Heart right ventricle (tissue), 16 donors: ENCODE data around the gene COMT. TPM values are rescaled to one million over a fixed set of nuclear protein-coding genes. Genes with fewer than 3 reads are reported as not detected.

Experiments used
- ATAC-seq, 8 donors: fragments of 200-7000 bp; cut with Tn5 transposase; one replicate each; pipeline ENCODE4 v1.9.1; 2020; ENCODE audit warnings: mild to moderate bottlenecking in 8 of 8, moderate library complexity in 8 of 8, moderate number of reproducible peaks in 1 of 8
- DNase-seq, 2 donors: peaks; one replicate each; pipeline ENCODE4 v3.0.0-alpha.2; 2020
- H3K27ac ChIP-seq, 10 donors: fragments of 200-600 bp; sonication (generic) in 2 of 10; one replicate each; pipeline versions ENCODE4 v1.5.0 to v1.8.0; 2020 to 2022; ENCODE audit warnings: mild to moderate bottlenecking in 3 of 10
- H3K27me3 ChIP-seq, 7 donors: fragments of 200-600 bp; one replicate each; pipeline ENCODE4 v1.8.0; 2021 to 2022; ENCODE audit warnings: mild to moderate bottlenecking in 2 of 7
- H3K36me3 ChIP-seq, 9 donors: fragments of 200-600 bp; sonication (generic) in 1 of 9; one replicate each; pipeline versions ENCODE4 v1.5.0 to v1.8.0; 2020 to 2022; ENCODE audit warnings: mild to moderate bottlenecking in 2 of 9
- H3K4me1 ChIP-seq, 9 donors: fragments of 200-600 bp; sonication (generic) in 1 of 9; one replicate each; pipeline versions ENCODE4 v1.5.0 to v1.8.0; 2020 to 2022; ENCODE audit warnings: mild to moderate bottlenecking in 4 of 9
- H3K4me3 ChIP-seq, 10 donors: fragments of 200-600 bp; sonication (generic) in 2 of 10; one replicate each; pipeline versions ENCODE4 v1.5.0 to v1.8.0; 2020 to 2022; ENCODE audit warnings: mild to moderate bottlenecking in 7 of 10, moderate library complexity in 2 of 10
- H3K9me3 ChIP-seq, 11 donors: fragments of 200-600 bp in 10 of 11; sonication (generic) in 2 of 11; one replicate each; pipeline versions ENCODE4 v1.5.0 to v1.8.0; 2013 to 2022; ENCODE audit warnings: mild to moderate bottlenecking in 2 of 11, control low read depth in 1 of 11, moderate library complexity in 1 of 11
- CTCF ChIP-seq, 9 donors: fragments of 200-600 bp; sonication (generic) in 2 of 9; IDR thresholded peaks; one replicate each; pipeline versions ENCODE4 v1.5.0 to v1.8.0; 2021 to 2022; ENCODE audit warnings: antibody characterized with exemption in 9 of 9, mild to moderate bottlenecking in 5 of 9, moderate library complexity in 1 of 9
- WGBS, 2 donors: extraction: QIAGEN DNeasy Blood & Tissue Kit; methylation state at CpG; one replicate each; pipeline ENCODE4 v1.1.7; 2013; ENCODE audit warnings: inconsistent platforms in 1 of 2; 5-methylcytosine and 5-hydroxymethylcytosine counted together
- intact Hi-C, 10 donors: fragments of 100-400 bp; cut with DNase I; formaldehyde crosslinking; loops; one replicate each; pipeline versions ENCODE4 v1.11.1 to v1.14.2; 2022
- polyA plus RNA-seq, 2 donors: library from polyadenylated mRNA; stranded (reverse); fragments of 200-250 nt; gene quantifications; one replicate each; pipeline ENCODE4 v1.2.3, GENCODE V29; 2013
- total RNA-seq, 10 donors: library from RNA; stranded (reverse); fragmentation: NEBNext Ultra II Directional in 3 of 10; extraction: Animal tissue kit (Norgen Biotek cat#: 25700) in 3 of 10; gene quantifications; one replicate each; pipeline versions ENCODE4 v1.2.1 to v1.2.4, GENCODE V29; 2021 to 2023
- donor health status: Arrhythmogenic right ventricular cardiomyopathy.
- donor health status: ischemic (EF 13 %, LVEDD 7.1; RV severe dilation, severe dysfunction).
- donor health status: healthy with polysubstance abuse.
- donor health status: DM: no; HTN: yes; CAD: no.
- donor health status: DM: no; HTN: no; CAD: no.
- donor health status: ischemic (EF 25% LVEDD 6.9; RV normal size, moderate dysfunction).
- donor health status: ischemic (EF 25% LVEDD 5.7; RV mildly dilated, moderate dysfunction).
- donor health status: healthy.
- donor health status: DM: yes; HTN: yes; CAD: no.
- donor health status: Ischemic cardiomyopathy.
- donor health status: ischemic (EF 35%, LVEDD 5.7; RV mildly dilated, moderate dysfunction).
- donor health status: nonischemic (EF 11% LVEDD 7.7; RV severe dilation, severe dysfunction).
- donor health status: DM: yes; HTN: yes; CAD: no.
- donor health status: PGD.
- donor health status: ischemic (EF 29% LVEDD 5.4; RV normal size, mild dysfunction).
- donor health status: nonischemic (EF 23%, LVEDD 6.1; RV moderate dilation, normal function).

Gene COMT
- total and polyA plus RNA-seq, 12 donors: 42.9 to 273 (median 101) TPM

- H3K36me3 ChIP-seq: no peaks in the 10 kb centered on the region
- no peaks in the 10 kb centered on the region for H3K27me3 ChIP-seq
- H3K27ac ChIP-seq: peak overlapping the region in 7 of 10 donors; percentile 2 to 95 (median 88)
- WGBS, 2 donors: 61 to 65% methylated on average over 23 to 24 of the region's 24 CpGs
- H3K4me3 ChIP-seq: peak overlapping the region in 5 of 10 donors; percentile 0 to 93 (median 76)
- peaks cover 36 to 84% (median 62%) of the 10 kb centered on the region in 9 donors for H3K4me1 ChIP-seq
- TF ChIP-seq CTCF (IDR thresholded peaks at IDR 0.05): no peak
- intact Hi-C loops: loop anchor here in 1 of 10 donors (2.0 kb wide), 1 partner anchor 21 kb away; no protein-coding TSS in a partner anchor
- DNase-seq: no peak
- no peak for ATAC-seq
- no peaks in the 10 kb centered on the region for H3K9me3 ChIP-seq
These were observed 46.1 kb downstream of the COMT start for GRCh38 chr22:19987394-19988306.

GRCh38 chr22:19988331-19988808 lies 46.8 kb downstream of the COMT start:
- ATAC-seq (no peak), DNase-seq (peak in 1 of 2 donors; percentile 9)
- 88 to 95% methylated on average over 9 of the region's 9 CpGs for WGBS, 2 donors
- Histone ChIP-seq H3K4me3 (no peak overlapping the region), H3K36me3 (no peaks in the 10 kb centered on the region), H3K27ac (peak overlapping the region in 6 of 10 donors; percentile 49 to 88 (median 62)), H3K27me3 (no peaks in the 10 kb centered on the region), H3K4me1 (peaks cover 29 to 83% (median 60%) of the 10 kb centered on the region in 9 donors), H3K9me3 (no peaks in the 10 kb centered on the region)
- intact Hi-C loops: no loop called here
- TF ChIP-seq CTCF (IDR thresholded peaks at IDR 0.05): no peak

- peak; percentile 39 to 51 for DNase-seq
- no peak overlapping the region for H3K4me3 ChIP-seq
- H3K27me3 ChIP-seq: no peaks in the 10 kb centered on the region
- no peaks in the 10 kb centered on the region for H3K9me3 ChIP-seq
- H3K4me1 ChIP-seq: peaks cover 24 to 76% (median 52%) of the 10 kb centered on the region in 9 donors
- intact Hi-C loops: no loop called here
- peak in 2 of 8 donors; percentile 9 to 31 for ATAC-seq
- H3K27ac ChIP-seq: peak overlapping the region in 6 of 10 donors; percentile 47 to 88 (median 62)
- WGBS, 2 donors: 68 to 80% methylated on average over 18 of the region's 18 CpGs
- H3K36me3 ChIP-seq: no peaks in the 10 kb centered on the region
- TF ChIP-seq CTCF (IDR thresholded peaks at IDR 0.05): no peak
These were observed 47.6 kb downstream of the COMT start for GRCh38 chr22:19988965-19989724.

- ATAC-seq: no peak
- intact Hi-C loops: no loop called here
- peak overlapping the region in 3 of 10 donors; percentile 47 to 88 (median 88) for H3K27ac ChIP-seq
- no peak overlapping the region for H3K4me3 ChIP-seq
- TF ChIP-seq CTCF (IDR thresholded peaks at IDR 0.05): no peak
- H3K36me3 ChIP-seq: no peaks in the 10 kb centered on the region
- no peaks in the 10 kb centered on the region for H3K9me3 ChIP-seq
- H3K27me3 ChIP-seq: no peaks in the 10 kb centered on the region
- DNase-seq: peak in 1 of 2 donors; percentile 2
- H3K4me1 ChIP-seq: peaks cover 19 to 71% (median 48%) of the 10 kb centered on the region in 9 donors
- 78 to 87% methylated on average over 3 of the region's 3 CpGs for WGBS, 2 donors
These were observed 48.1 kb downstream of the COMT start for GRCh38 chr22:19989725-19990067.
